ENCODE measurements around the gene SOX15. TPM values are rescaled to one million over a fixed set of nuclear protein-coding genes. Genes with fewer than 3 reads are reported as not detected.
A peak's percentile ranks its signal among the peaks of the same experiment; 100 is the strongest.

SOX15 gene
- total RNA-seq, 1 experiment from 2014 or later = 0.57 TPM

DNA sequence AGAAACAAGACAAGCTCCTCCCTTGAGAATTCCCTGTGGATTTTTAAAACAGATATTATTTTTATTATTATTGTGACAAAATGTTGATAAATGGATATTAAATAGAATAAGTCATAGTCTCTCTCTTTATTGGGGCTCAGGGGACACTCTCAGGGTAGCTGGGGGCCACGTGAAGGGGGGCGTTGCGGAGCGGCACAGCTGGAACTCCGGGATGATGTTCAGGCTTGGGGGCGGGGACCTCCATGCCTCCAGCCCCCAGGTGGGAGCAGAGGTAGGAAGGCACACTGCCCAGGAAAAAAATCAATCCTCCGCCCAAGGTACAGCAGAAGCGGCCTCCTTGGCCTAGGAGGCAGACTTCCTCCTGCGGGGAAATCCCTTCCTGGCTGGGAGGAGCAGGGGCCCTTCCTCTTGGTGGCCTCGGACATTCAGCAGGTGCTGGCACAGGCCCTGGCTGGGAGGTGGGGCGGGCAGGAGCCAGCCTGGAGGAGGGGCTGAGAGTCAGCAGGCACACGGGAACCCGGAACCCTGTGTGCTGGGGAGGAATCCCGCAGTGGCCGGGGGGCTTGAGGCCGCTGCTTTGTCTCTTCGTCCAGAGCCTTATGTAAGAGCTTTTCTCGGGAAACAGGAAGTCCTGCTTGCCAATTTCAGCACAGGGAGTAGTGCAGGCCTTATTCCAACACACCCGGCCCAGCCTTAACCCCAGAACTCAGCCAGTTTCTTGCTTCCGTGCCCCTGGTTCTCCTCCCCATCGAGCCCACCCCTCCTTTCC, 31.9 kb downstream of the SOX15 start:
- DNase-seq (ENCODE audit: low read depth) = peak; percentile 73

DNA sequence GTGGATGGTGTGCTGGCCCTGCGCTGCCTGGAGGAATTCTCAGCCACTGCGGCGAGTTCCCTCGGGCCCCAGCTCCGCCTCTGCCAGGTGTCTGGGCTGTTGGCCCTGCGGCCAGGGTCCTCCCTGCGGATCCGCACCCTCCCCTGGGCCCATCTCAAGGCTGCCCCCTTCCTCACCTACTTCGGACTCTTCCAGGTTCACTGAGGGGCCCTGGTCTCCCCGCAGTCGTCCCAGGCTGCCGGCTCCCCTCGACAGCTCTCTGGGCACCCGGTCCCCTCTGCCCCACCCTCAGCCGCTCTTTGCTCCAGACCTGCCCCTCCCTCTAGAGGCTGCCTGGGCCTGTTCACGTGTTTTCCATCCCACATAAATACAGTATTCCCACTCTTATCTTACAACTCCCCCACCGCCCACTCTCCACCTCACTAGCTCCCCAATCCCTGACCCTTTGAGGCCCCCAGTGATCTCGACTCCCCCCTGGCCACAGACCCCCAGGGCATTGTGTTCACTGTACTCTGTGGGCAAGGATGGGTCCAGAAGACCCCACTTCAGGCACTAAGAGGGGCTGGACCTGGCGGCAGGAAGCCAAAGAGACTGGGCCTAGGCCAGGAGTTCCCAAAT, 32.6 kb downstream of the SOX15 start:
- no peak for DNase-seq (ENCODE audit: low read depth)

GRCh38 chr17:7556627-7557026, 33.3 kb downstream of the SOX15 start:
- no peak for DNase-seq (ENCODE audit: low read depth)

DNA sequence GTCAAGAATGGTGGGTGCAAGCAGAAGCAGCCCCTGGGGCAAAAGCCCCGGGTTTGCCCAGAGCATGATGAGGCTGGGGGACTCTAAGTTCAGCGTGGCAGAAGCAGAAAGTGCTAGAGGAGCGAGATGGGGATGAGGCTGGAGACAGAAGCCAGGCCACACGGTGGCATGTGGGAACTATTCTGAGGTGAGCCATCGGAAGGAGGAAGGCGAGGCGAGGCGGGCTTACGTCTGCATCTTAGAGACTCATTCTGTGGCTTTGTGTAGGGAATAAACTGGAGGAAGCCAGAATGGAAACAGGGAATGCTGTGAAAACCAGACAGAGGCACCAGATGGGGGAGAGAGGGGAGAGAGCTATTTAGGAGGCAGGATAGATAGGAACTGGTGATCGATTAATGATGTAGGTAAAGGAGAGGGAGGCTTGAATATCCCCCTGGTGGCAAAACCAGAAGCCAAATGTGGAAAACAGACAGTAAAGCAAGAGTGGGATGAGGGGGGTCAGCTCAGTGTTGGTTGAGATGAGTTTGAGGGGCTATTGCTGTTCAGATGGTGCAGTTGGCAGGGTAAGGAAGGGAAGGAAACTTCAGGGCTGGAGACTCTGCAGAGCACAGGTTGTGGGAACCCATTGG, 34.5 kb downstream of the SOX15 start:
- no peak for DNase-seq (ENCODE audit: low read depth)

- DNase-seq (ENCODE audit: low read depth) = no peak
These were observed 36.5 kb downstream of the SOX15 start for GRCh38 chr17:7553356-7553755.

GRCh38 chr17:7552621-7553051, 37.3 kb downstream of the SOX15 start:
- DNase-seq (ENCODE audit: low read depth) = no peak

GRCh38 chr17:7551396-7551795, 38.5 kb downstream of the SOX15 start:
- no peak for DNase-seq (ENCODE audit: low read depth)

DNA sequence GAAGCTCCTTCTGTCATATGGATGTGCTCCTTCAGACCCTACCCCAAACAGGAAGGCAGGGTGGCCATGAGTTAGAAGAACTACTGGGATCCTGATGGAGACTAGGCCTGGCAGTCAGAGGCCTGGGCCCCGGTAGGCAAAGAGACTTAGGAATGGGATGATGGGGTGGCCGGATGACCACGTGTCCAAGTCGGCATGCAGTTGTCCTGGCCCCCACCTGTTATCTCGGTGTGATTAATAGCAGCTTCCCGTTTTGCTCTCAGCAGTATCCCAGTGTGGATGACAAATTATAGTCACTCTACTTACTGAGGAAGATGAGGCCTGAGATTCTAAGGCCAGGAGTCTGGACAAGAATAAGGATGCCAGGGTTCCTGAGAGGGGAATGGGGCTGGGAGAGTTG, 39.5 kb downstream of the SOX15 start:
- DNase-seq (ENCODE audit: low read depth) = no peak

GRCh38 chr17:7549401-7550055, 40.4 kb downstream of the SOX15 start:
- no peak for DNase-seq (ENCODE audit: low read depth)

DNA sequence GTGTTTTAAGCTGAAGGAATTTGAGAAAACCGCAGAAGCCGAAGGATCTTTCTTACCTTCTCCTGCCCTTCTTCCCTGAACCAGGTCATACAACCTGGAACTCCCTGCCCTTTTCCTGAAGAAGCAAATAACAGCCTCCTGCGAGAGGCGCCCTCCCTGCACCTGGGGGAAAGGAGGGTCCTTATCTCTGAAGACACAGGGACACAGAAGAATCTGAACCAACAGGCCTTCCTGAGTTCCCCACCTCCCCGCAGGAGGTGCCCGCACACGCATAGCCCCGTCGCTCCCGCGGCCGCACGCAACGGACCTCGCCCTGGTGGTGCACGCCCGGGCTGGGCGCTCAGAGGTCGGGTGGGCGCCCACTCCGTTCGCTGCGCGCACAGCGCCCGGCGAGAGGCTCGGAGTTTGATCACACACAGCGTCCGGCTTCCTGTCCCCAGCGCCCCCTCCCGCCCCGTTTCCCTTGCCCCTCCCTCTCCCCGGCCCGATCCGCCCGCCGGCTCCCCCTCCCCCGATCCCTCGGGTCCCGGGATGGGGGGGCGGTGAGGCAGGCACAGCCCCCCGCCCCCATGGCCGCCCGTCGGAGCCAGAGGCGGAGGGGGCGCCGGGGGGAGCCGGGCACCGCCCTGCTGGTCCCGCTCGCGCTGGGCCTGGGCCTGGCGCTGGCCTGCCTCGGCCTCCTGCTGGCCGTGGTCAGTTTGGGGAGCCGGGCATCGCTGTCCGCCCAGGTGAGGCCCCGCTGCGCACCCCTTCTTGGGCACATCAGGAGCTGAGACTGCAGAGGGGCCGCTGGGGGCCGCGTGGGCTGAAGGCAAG, 41.1 kb downstream of the SOX15 start, which contains the start of gene TNFSF12:
Gene TNFSF12, plus strand, starts transcription at position 474 of the 816 bp plus-strand sequence. Its CDS starts 96 bp downstream, at position 570.
- DNase-seq (ENCODE audit: low read depth) = peak; percentile 49

- DNase-seq (ENCODE audit: low read depth) = no peak
These were observed 45.0 kb downstream of the SOX15 start for GRCh38 chr17:7544911-7545310.

GRCh38 chr17:7541074-7541621, 48.7 kb downstream of the SOX15 start:
- DNase-seq (ENCODE audit: low read depth) = no peak

GRCh38 chr17:7538891-7539545, 50.9 kb downstream of the SOX15 start:
- peak; percentile 42 for DNase-seq (ENCODE audit: low read depth)

Other genes with a start within 250 kb of the SOX15 start
- 2.1 and 3.7 TPM in 2 replicates for gene KCTD11, start 237.9 kb downstream of the SOX15 start, total RNA-seq (2014; rRNA removed; shearing (Covaris generic))
- not detected in 2 replicates for gene TMEM95, start 234.9 kb downstream of the SOX15 start, total RNA-seq (2014; rRNA removed; shearing (Covaris generic))
- gene TNK1, start 209.0 kb downstream of the SOX15 start, total RNA-seq (2014; rRNA removed; shearing (Covaris generic)) = 2.6 and 4.5 TPM in 2 replicates
- 14.1 TPM in 2 replicates for gene PLSCR3, start 195.6 kb downstream of the SOX15 start, total RNA-seq (2014; rRNA removed; shearing (Covaris generic))
- gene TMEM256, start 186.0 kb downstream of the SOX15 start, total RNA-seq (2014; rRNA removed; shearing (Covaris generic)) = 43.7 and 68.8 TPM in 2 replicates
- gene NLGN2, start 182.2 kb downstream of the SOX15 start, total RNA-seq (2014; rRNA removed; shearing (Covaris generic)) = 1.4 and 1.9 TPM in 2 replicates
- gene SPEM1, start 169.8 kb downstream of the SOX15 start, total RNA-seq (2014; rRNA removed; shearing (Covaris generic)) = not detected in 2 replicates
- not detected in 2 replicates for gene SPEM2, start 164.5 kb downstream of the SOX15 start, total RNA-seq (2014; rRNA removed; shearing (Covaris generic))
- not detected in 2 replicates for gene SPEM3, start 161.2 kb downstream of the SOX15 start, total RNA-seq (2014; rRNA removed; shearing (Covaris generic))
- 2.3 and 6.6 TPM in 2 replicates for gene TMEM102, start 154.7 kb downstream of the SOX15 start, total RNA-seq (2014; rRNA removed; shearing (Covaris generic))
- 1.5 and 3.0 TPM in 2 replicates for gene FGF11, start 150.6 kb downstream of the SOX15 start, total RNA-seq (2014; rRNA removed; shearing (Covaris generic))
- 7.0 and 8.6 TPM in 2 replicates for gene CHRNB1, start 145.0 kb downstream of the SOX15 start, total RNA-seq (2014; rRNA removed; shearing (Covaris generic))
- 6.1 and 6.5 TPM in 2 replicates for gene ZBTB4, start 110.5 kb downstream of the SOX15 start, total RNA-seq (2014; rRNA removed; shearing (Covaris generic))
- 0.06 TPM in 1 of 2 replicates, not detected in the other for gene SLC35G6, start 108.6 kb downstream of the SOX15 start, total RNA-seq (2014; rRNA removed; shearing (Covaris generic))
- gene POLR2A, start 105.7 kb downstream of the SOX15 start, total RNA-seq (2014; rRNA removed; shearing (Covaris generic)) = 56.2 and 74.4 TPM in 2 replicates
- 1.6 and 6.4 TPM in 2 replicates for gene TNFSF12, start 41.0 kb downstream of the SOX15 start, total RNA-seq (2014; rRNA removed; shearing (Covaris generic))
- 1.9 TPM in 1 of 2 replicates, not detected in the other for gene TNFSF13, start 31.3 kb downstream of the SOX15 start, total RNA-seq (2014; rRNA removed; shearing (Covaris generic))
- 92.2 and 104 TPM in 2 replicates for gene SENP3, start 28.2 kb downstream of the SOX15 start, total RNA-seq (2014; rRNA removed; shearing (Covaris generic))
- gene CD68, start 10.5 kb downstream of the SOX15 start, total RNA-seq (2014; rRNA removed; shearing (Covaris generic)) = 13.8 and 15.0 TPM in 2 replicates
- 183 and 266 TPM in 2 replicates for gene MPDU1, start 6.2 kb downstream of the SOX15 start, total RNA-seq (2014; rRNA removed; shearing (Covaris generic))
- gene FXR2, start 24.8 kb upstream of the SOX15 start, total RNA-seq (2014; rRNA removed; shearing (Covaris generic)) = 60.5 and 87.4 TPM in 2 replicates
- gene SAT2, start 37.7 kb upstream of the SOX15 start, total RNA-seq (2014; rRNA removed; shearing (Covaris generic)) = 24.0 and 71.8 TPM in 2 replicates
- gene SHBG, start 40.0 kb upstream of the SOX15 start, total RNA-seq (2014; rRNA removed; shearing (Covaris generic)) = 0.69 TPM in 1 of 2 replicates, not detected in the other
- not detected in 2 replicates for gene ATP1B2, start 60.8 kb upstream of the SOX15 start, total RNA-seq (2014; rRNA removed; shearing (Covaris generic))
- gene TP53, start 97.4 kb upstream of the SOX15 start, total RNA-seq (2014; rRNA removed; shearing (Covaris generic)) = 47.8 and 70.9 TPM in 2 replicates
- 33.7 and 41.4 TPM in 2 replicates for gene WRAP53, start 98.4 kb upstream of the SOX15 start, total RNA-seq (2014; rRNA removed; shearing (Covaris generic))
- gene EFNB3, start 115.1 kb upstream of the SOX15 start, total RNA-seq (2014; rRNA removed; shearing (Covaris generic)) = 1.0 and 2.1 TPM in 2 replicates
- under 0.01 TPM in 1 of 2 replicates, not detected in the other for gene DNAH2, start 127.7 kb upstream of the SOX15 start, total RNA-seq (2014; rRNA removed; shearing (Covaris generic))
- gene KDM6B, start 244.1 kb upstream of the SOX15 start, total RNA-seq (2014; rRNA removed; shearing (Covaris generic)) = 0.11 and 0.60 TPM in 2 replicates

All from Daoy (cell line).